ENCODE results near the gene KDM7A. TPM values are rescaled to one million over a fixed set of nuclear protein-coding genes. Genes with fewer than 3 reads are reported as not detected.

The KDM7A gene
- total and polyA plus RNA-seq, 9 of the 15 experiments (the other 6 are each of a cell fraction or from before 2014, with no cell fraction given): 0.90 to 8.4 (median 7.0) TPM

DNA sequence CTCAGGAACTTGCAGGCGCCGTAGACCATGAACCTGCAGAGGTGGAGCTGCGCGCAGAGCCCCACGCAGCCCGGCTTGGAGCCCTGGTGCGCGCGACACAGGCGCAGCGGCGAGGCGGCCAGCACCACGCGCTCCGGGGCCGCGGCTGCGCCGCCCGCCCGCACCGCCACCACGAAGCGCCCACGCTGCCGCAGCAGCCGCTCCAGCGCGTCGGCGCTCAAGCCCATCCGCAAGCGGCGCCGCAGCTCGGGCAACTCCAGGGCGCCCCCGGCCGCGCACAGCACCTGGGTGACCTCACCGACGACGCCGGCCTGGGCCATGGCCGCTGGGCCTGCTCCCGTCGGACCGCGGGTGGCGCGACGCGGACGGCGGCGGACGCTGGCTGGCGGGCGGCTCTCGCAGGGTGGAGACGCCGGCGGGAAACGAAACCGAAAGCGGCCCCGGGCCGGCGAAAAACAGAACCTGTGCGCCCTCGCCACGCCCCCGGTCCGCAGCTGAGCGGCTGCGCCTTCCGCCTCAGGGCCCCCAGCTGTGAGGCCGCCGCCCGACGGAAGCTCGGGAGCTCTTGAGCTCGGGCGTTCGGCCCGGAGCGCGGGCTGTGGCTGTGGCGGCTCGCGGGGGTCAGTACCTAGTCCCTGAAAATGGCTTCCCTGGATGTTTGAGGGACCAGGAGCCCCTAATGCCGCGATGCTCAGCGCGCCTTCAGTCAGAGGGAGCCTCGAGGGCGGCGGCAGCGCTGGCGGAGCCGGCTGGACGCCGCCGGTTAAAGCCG, 114.1 kb downstream of the KDM7A start, which contains the start of gene PARP12 (continued):
- TF ChIP-seq JUN (IDR thresholded peaks at IDR 0.05; ENCODE audit: borderline replicate concordance, low read depth, low read length) (peak; percentile 73), JUN (CRISPR knock-in tag; IDR thresholded peaks at IDR 0.05; ENCODE audit: borderline replicate concordance) (peak; percentile 95; the same call in 1 of the 2 replicates), ARID2 (IDR thresholded peaks at IDR 0.05) (no peak), ZNF407 (IDR thresholded peaks at IDR 0.05; ENCODE audit: low read depth) (peak; percentile 86), KLF6 (CRISPR knock-in tag; IDR thresholded peaks at IDR 0.05; ENCODE audit: borderline replicate concordance) (peak; percentile 49; the same call in 1 of the 2 replicates), USF2 (CRISPR knock-in tag; IDR thresholded peaks at IDR 0.05) (no peak), NR4A1 (CRISPR knock-in tag; IDR thresholded peaks at IDR 0.05) (no peak; the same call in 1 of the 2 replicates), NR4A1 (tag; IDR thresholded peaks at IDR 0.05) (peak; percentile 59; the same call in 1 of the 2 replicates), POLR2H (tag; IDR thresholded peaks at IDR 0.05; ENCODE audit: low read depth) (no peak), NR1H2 (CRISPR knock-in tag; IDR thresholded peaks at IDR 0.05) (no peak), NFIC (IDR thresholded peaks at IDR 0.05) (peak; percentile 89), ZC3H11A (IDR thresholded peaks at IDR 0.05; ENCODE audit: low read depth, low read length) (no peak), ZNF77 (CRISPR knock-in tag; IDR thresholded peaks at IDR 0.05) (no peak), TGIF2 (CRISPR knock-in tag; IDR thresholded peaks at IDR 0.05) (peak; percentile 90), ZNF212 (CRISPR knock-in tag; IDR thresholded peaks at IDR 0.05) (0 out of 2 replicates have a peak, but pooled peaks have one; percentile 41), BHLHE40 (IDR thresholded peaks at IDR 0.05; ENCODE audit: low read length) (peak; percentile 62)
- TF ChIP-seq, protein P1, sequence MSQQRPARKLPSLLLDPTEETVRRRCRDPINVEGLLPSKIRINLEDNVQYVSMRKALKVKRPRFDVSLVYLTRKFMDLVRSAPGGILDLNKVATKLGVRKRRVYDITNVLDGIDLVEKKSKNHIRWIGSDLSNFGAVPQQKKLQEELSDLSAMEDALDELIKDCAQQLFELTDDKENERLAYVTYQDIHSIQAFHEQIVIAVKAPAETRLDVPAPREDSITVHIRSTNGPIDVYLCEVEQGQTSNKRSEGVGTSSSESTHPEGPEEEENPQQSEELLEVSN (IDR thresholded peaks at IDR 0.05; ENCODE audit: borderline replicate concordance in 1 of 2, extremely low read depth in 1 of 2, insufficient read depth in 1 of 2, insufficient read length in 1 of 2, low read depth in 1 of 2, low read length in 1 of 2, poor library complexity in 1 of 2, severe bottlenecking in 1 of 2): peak; percentile 89 to 96

All from K562 (cell line).